WTC11 (cell line): ENCODE results near the gene KCTD18. TPM values are rescaled to one million over a fixed set of nuclear protein-coding genes. Genes with fewer than 3 reads are reported as not detected.

Experiments used
- ATAC-seq: fragments of 200-7000 bp; cut with Tn5 transposase; 2 replicates; pipeline ENCODE4 v1.10.0; 2021; ENCODE audit warnings: mild to moderate bottlenecking, moderate library complexity
- CTCF ChIA-PET: fragments of 300-600 bp; sonication (Branson Sonifier 250); formaldehyde crosslinking; loops from one replicate; lab custom pipeline; 2021; ENCODE audit warnings: antibody characterized with exemption; lab: Charles Lee
- POLR2A ChIA-PET: fragments of 350-600 bp; sonication (Branson Sonifier 250); formaldehyde crosslinking; loops from one replicate; lab custom pipeline; 2021; ENCODE audit warnings: antibody characterized with exemption; lab: Charles Lee
- DNase-seq: peaks from one replicate; pipeline ENCODE4 v3.0.0; 2021; ENCODE audit warnings: low spot score
- H3K27ac Mint-ChIP-seq: 2 replicates; pipeline ENCODE4 v1.8.0; 2021; ENCODE audit warnings: mixed read lengths
- H3K27me3 Mint-ChIP-seq: 2 replicates; pipeline ENCODE4 v1.8.0; 2021; ENCODE audit warnings: low read depth, mild to moderate bottlenecking, moderate library complexity, mixed read lengths
- H3K36me3 Mint-ChIP-seq: 2 replicates; pipeline ENCODE4 v1.8.0; 2021; ENCODE audit warnings: mixed read lengths
- H3K4me1 Mint-ChIP-seq: 2 replicates; pipeline ENCODE4 v1.8.0; 2022; ENCODE audit warnings: mixed read lengths
- H3K4me3 Mint-ChIP-seq: 2 replicates; pipeline ENCODE4 v1.8.0; 2021; ENCODE audit warnings: mild to moderate bottlenecking, moderate library complexity, mixed read lengths
- H3K9me3 Mint-ChIP-seq: 2 replicates; pipeline ENCODE4 v1.8.0; 2021; ENCODE audit warnings: mixed read lengths
- ARID4B ChIP-seq: sonication (generic); formaldehyde crosslinking; IDR thresholded peaks from 2 replicates; pipeline ENCODE4 v1.8.0; 2023; ENCODE audit warnings: missing genetic modification reagents, mild to moderate bottlenecking, borderline replicate concordance
- CBFB ChIP-seq: sonication (generic); formaldehyde crosslinking; IDR thresholded peaks from 2 replicates; pipeline ENCODE4 v1.8.1; 2022; ENCODE audit warnings: mild to moderate bottlenecking, low read depth, missing genetic modification reagents
- HMGA2 ChIP-seq: fragments of 250-450 bp; sonication (Bioruptor Pico); IDR thresholded peaks from 2 replicates; pipeline ENCODE4 v1.4.0; 2021; ENCODE audit warnings: mild to moderate bottlenecking, moderate library complexity
- MAX ChIP-seq: sonication (generic); formaldehyde crosslinking; IDR thresholded peaks from 2 replicates; pipeline ENCODE4 v1.8.0; 2022; ENCODE audit warnings: mild to moderate bottlenecking, missing genetic modification reagents
- NFYB ChIP-seq: sonication (generic); formaldehyde crosslinking; conservative IDR thresholded peaks from 2 replicates; pipeline ENCODE4 v1.8.0; 2022; ENCODE audit warnings: low read depth, missing genetic modification reagents
- PRDM15 ChIP-seq: sonication (generic); formaldehyde crosslinking; IDR thresholded peaks from 2 replicates; pipeline ENCODE4 v1.8.0; 2022; ENCODE audit warnings: missing genetic modification reagents
- RELA ChIP-seq: sonication (generic); formaldehyde crosslinking; IDR thresholded peaks from 2 replicates; pipeline ENCODE4 v1.8.1; 2022; ENCODE audit warnings: missing genetic modification reagents, mild to moderate bottlenecking, borderline replicate concordance
- ZMAT4 ChIP-seq: fragments of 250-450 bp; sonication (Bioruptor Pico); IDR thresholded peaks from 2 replicates; pipeline ENCODE4 v1.9.0; 2021; ENCODE audit warnings: mild to moderate bottlenecking
- ZNF263 ChIP-seq: sonication (generic); formaldehyde crosslinking; IDR thresholded peaks from 2 replicates; pipeline ENCODE4 v1.8.1; 2022; ENCODE audit warnings: low read depth, mild to moderate bottlenecking, moderate library complexity, missing genetic modification reagents
- ZNF416 ChIP-seq: fragments of 250-450 bp; sonication (Bioruptor Pico); IDR thresholded peaks from 2 replicates; pipeline ENCODE4 v1.9.0; 2021; ENCODE audit warnings: mild to moderate bottlenecking, inconsistent platforms
- ZNF423 ChIP-seq: fragments of 250-450 bp; sonication (Bioruptor Pico); IDR thresholded peaks from 2 replicates; pipeline ENCODE4 v2.1.2; 2022; ENCODE audit warnings: mild to moderate bottlenecking, moderate library complexity
- total RNA-seq: library from RNA; stranded (reverse); gene quantifications from 3 replicates; pipeline ENCODE4 v1.2.3, GENCODE V29; 2021

Gene KCTD18
- total RNA-seq, 1 experiment from 2014 or later = 4.9 TPM

- no peak for TF ChIP-seq ARID4B (CRISPR knock-in tag)
- no peak for TF ChIP-seq RELA (CRISPR knock-in tag)
- TF ChIP-seq MAX = no peak
- TF ChIP-seq PRDM15 (CRISPR knock-in tag) = no peak
- TF ChIP-seq ZNF423 (CRISPR knock-in tag) = no peak
- no peak for TF ChIP-seq ZNF263 (CRISPR knock-in tag)
These were observed 19.9 kb downstream of the KCTD18 start (continued) for GRCh38 chr2:200490001-200490400.

- H3K4me3 Mint-ChIP-seq = no peak overlapping the region
- H3K4me1 Mint-ChIP-seq = peaks cover 9% of the 10 kb centered on the region
- TF ChIP-seq ZMAT4 (CRISPR knock-in tag) (no peak), PRDM15 (CRISPR knock-in tag) (no peak), NFYB (CRISPR knock-in tag) (no peak), ZNF416 (CRISPR knock-in tag) (no peak), ARID4B (CRISPR knock-in tag) (no peak), CBFB (CRISPR knock-in tag) (no peak), HMGA2 (no peak)
- DNase-seq (no peak), ATAC-seq (no peak)
- H3K36me3 Mint-ChIP-seq = peaks cover 17% of the 10 kb centered on the region
- no peaks in the 10 kb centered on the region for H3K27me3 Mint-ChIP-seq
- H3K9me3 Mint-ChIP-seq = peaks cover 13% of the 10 kb centered on the region
- no peak overlapping the region for H3K27ac Mint-ChIP-seq
- CTCF ChIA-PET = no interaction called here
- POLR2A ChIA-PET = no interaction called here
These were observed 21.7 kb downstream of the KCTD18 start for GRCh38 chr2:200488169-200488568.
